GM11168 (cell line): ENCODE results near the gene POLR3GL.

Source experiments
- in situ Hi-C: fragments of 300-500 bp; cut with MboI; formaldehyde crosslinking; loops from one replicate; pipeline ENCODE4 v1.12.0; 2022; ENCODE audit warnings: low sequenced_read_pairs; ENCODE audit not compliant: unreplicated experiment

POLR3GL gene

GRCh38 chr1:146010126-146010738, 45.7 kb downstream of the POLR3GL start:
- in situ Hi-C loops: loop anchor here (5.0 to 10.0 kb wide), 2 partner anchors 33 to 155 kb away; partner anchors contain the start of gene PIAS3

GRCh38 chr1:146012703-146013558, 48.4 kb downstream of the POLR3GL start:
- in situ Hi-C loops: loop anchor here (5.0 to 10.0 kb wide), 2 partner anchors 36 to 158 kb away; partner anchors contain the start of gene PIAS3

GRCh38 chr1:146013559-146013922, 49.1 kb downstream of the POLR3GL start:
- in situ Hi-C loops: loop anchor here (5.0 to 10.0 kb wide), 2 partner anchors 36 to 159 kb away; partner anchors contain the start of gene PIAS3

GRCh38 chr1:146016891-146017290, 52.4 kb downstream of the POLR3GL start:
- in situ Hi-C loops: loop anchor here (10.0 kb wide), 1 partner anchor 162 kb away; the partner anchor contains the start of gene PIAS3

GRCh38 chr1:146019231-146020057, 55.0 kb downstream of the POLR3GL start:
- in situ Hi-C loops: loop anchor here (10.0 kb wide), 1 partner anchor 165 kb away; the partner anchor contains the start of gene PIAS3

GRCh38 chr1:146020058-146021049, 55.9 kb downstream of the POLR3GL start:
- in situ Hi-C loops: no loop called here

- in situ Hi-C loops: no loop called here
Observed at GRCh38 chr1:146021050-146021445, 56.6 kb downstream of the POLR3GL start.

GRCh38 chr1:146021622-146022402, 57.3 kb downstream of the POLR3GL start, which contains the start of gene HJV:
HJV (minus strand) TSS chr1:146021735; CDS start chr1:146020231, 1,504 bp downstream.
- in situ Hi-C loops: no loop called here

- in situ Hi-C loops: no loop called here
Observed at GRCh38 chr1:146022403-146023127, 58.1 kb downstream of the POLR3GL start.

- in situ Hi-C loops: loop anchor here (25.0 kb wide), 1 partner anchor 286 kb away; no protein-coding TSS in a partner anchor
Observed at GRCh38 chr1:146025787-146026495, 61.5 kb downstream of the POLR3GL start.

- in situ Hi-C loops: loop anchor here (25.0 kb wide), 1 partner anchor 286 kb away; no protein-coding TSS in a partner anchor
Observed at GRCh38 chr1:146026650-146027049, 62.2 kb downstream of the POLR3GL start.
